ENCODE data around the gene C1orf232. TPM values are rescaled to one million over a fixed set of nuclear protein-coding genes. Genes with fewer than 3 reads are reported as not detected.
A peak's percentile ranks its signal among the peaks of the same experiment; 100 is the strongest.

Gene C1orf232
- not detected for polyA plus RNA-seq

GRCh38 chr1:26168410-26169197 lies at the start of gene C1orf232:
TSS of gene C1orf232 (minus strand) at chr1:26168963. CDS start at chr1:26168499, 464 bp downstream.
- DNase-seq = no peak
- Mint-ChIP-seq H3K27ac (peak within 1 kb of the TSS; percentile 57 to 89 (median 83)), H3K4me1 (peaks cover 6 to 17% of the 10 kb centered on the region in 2 donors), H3K9me3 (no peaks in the 10 kb centered on the region), H3K36me3 (no peaks in the 10 kb centered on the region), H3K4me3 (peak within 1 kb of the TSS; percentile 85 to 91 (median 90)), H3K27me3 (ENCODE audit: low read depth in 3 of 3) (peaks cover 4 to 14% (median 12%) of the 10 kb centered on the region in 3 donors)

- H3K4me3 Mint-ChIP-seq = no peak overlapping the region
- H3K4me1 Mint-ChIP-seq = no peaks in the 10 kb centered on the region
- H3K27me3 Mint-ChIP-seq (ENCODE audit: low read depth in 3 of 3) = peaks cover 0 to 3% (median 0%) of the 10 kb centered on the region in 3 donors
- no peaks in the 10 kb centered on the region for H3K9me3 Mint-ChIP-seq
- H3K36me3 Mint-ChIP-seq = no peaks in the 10 kb centered on the region
- no peak for DNase-seq
- H3K27ac Mint-ChIP-seq = no peak overlapping the region
Observed at GRCh38 chr1:26215246-26215645, 46.5 kb upstream of the C1orf232 start.

GRCh38 chr1:26213335-26213905 lies 44.7 kb upstream of the C1orf232 start:
- peaks cover 0 to 3% (median 2%) of the 10 kb centered on the region in 3 donors for H3K27me3 Mint-ChIP-seq (ENCODE audit: low read depth in 3 of 3)
- no peak overlapping the region for H3K27ac Mint-ChIP-seq
- DNase-seq = no peak
- H3K4me3 Mint-ChIP-seq = no peak overlapping the region
- no peaks in the 10 kb centered on the region for H3K9me3 Mint-ChIP-seq
- no peaks in the 10 kb centered on the region for H3K36me3 Mint-ChIP-seq
- no peaks in the 10 kb centered on the region for H3K4me1 Mint-ChIP-seq

GRCh38 chr1:26212726-26213125 lies 44.0 kb upstream of the C1orf232 start:
- DNase-seq = no peak
- H3K27ac Mint-ChIP-seq = no peak overlapping the region

GRCh38 chr1:26210147-26210870 lies 41.5 kb upstream of the C1orf232 start:
- H3K4me3 Mint-ChIP-seq = no peak overlapping the region
- peaks cover 0 to 3% (median 2%) of the 10 kb centered on the region in 3 donors for H3K27me3 Mint-ChIP-seq (ENCODE audit: low read depth in 3 of 3)
- H3K27ac Mint-ChIP-seq = no peak overlapping the region
- H3K4me1 Mint-ChIP-seq = no peaks in the 10 kb centered on the region
- H3K9me3 Mint-ChIP-seq = no peaks in the 10 kb centered on the region
- H3K36me3 Mint-ChIP-seq = no peaks in the 10 kb centered on the region
- no peak for DNase-seq

More at GRCh38 chr1:26212726-26213125, 44.0 kb upstream of the C1orf232 start:
- no peaks in the 10 kb centered on the region for H3K4me1 Mint-ChIP-seq
- H3K27me3 Mint-ChIP-seq (ENCODE audit: low read depth in 3 of 3) = peaks cover 0 to 3% (median 2%) of the 10 kb centered on the region in 3 donors
- no peaks in the 10 kb centered on the region for H3K9me3 Mint-ChIP-seq
- no peak overlapping the region for H3K4me3 Mint-ChIP-seq
- H3K36me3 Mint-ChIP-seq = no peaks in the 10 kb centered on the region

- H3K9me3 Mint-ChIP-seq = no peaks in the 10 kb centered on the region
- H3K4me3 Mint-ChIP-seq = no peak overlapping the region
- no peaks in the 10 kb centered on the region for H3K36me3 Mint-ChIP-seq
- no peak overlapping the region for H3K27ac Mint-ChIP-seq
- H3K4me1 Mint-ChIP-seq = peaks cover 4 to 8% of the 10 kb centered on the region in 2 donors
- DNase-seq = no peak
- H3K27me3 Mint-ChIP-seq (ENCODE audit: low read depth in 3 of 3) = peaks cover 2 to 7% (median 3%) of the 10 kb centered on the region in 3 donors
Observed at GRCh38 chr1:26203642-26204318, 35.0 kb upstream of the C1orf232 start.

- Mint-ChIP-seq H3K36me3 (no peaks in the 10 kb centered on the region), H3K9me3 (no peaks in the 10 kb centered on the region), H3K27ac (no peak overlapping the region), H3K27me3 (ENCODE audit: low read depth in 3 of 3) (peaks cover 2 to 7% (median 3%) of the 10 kb centered on the region in 3 donors), H3K4me3 (peak overlapping the region in 1 of 5 donors; percentile 11), H3K4me1 (peaks cover 4 to 8% of the 10 kb centered on the region in 2 donors)
- no peak for DNase-seq
Observed at GRCh38 chr1:26200413-26200812, 31.6 kb upstream of the C1orf232 start.

- Mint-ChIP-seq H3K36me3 (no peaks in the 10 kb centered on the region), H3K27me3 (ENCODE audit: low read depth in 3 of 3) (peaks cover 0 to 5% (median 0%) of the 10 kb centered on the region in 3 donors), H3K4me3 (no peak overlapping the region), H3K27ac (no peak overlapping the region), H3K4me1 (peaks cover 4 to 8% of the 10 kb centered on the region in 2 donors), H3K9me3 (no peaks in the 10 kb centered on the region)
- no peak for DNase-seq
Observed at GRCh38 chr1:26197813-26198212, 29.1 kb upstream of the C1orf232 start.

GRCh38 chr1:26197301-26197700 lies 28.5 kb upstream of the C1orf232 start:
- Mint-ChIP-seq H3K36me3 (no peaks in the 10 kb centered on the region), H3K27me3 (ENCODE audit: low read depth in 3 of 3) (peaks cover 0 to 5% (median 0%) of the 10 kb centered on the region in 3 donors), H3K4me3 (no peak overlapping the region), H3K9me3 (no peaks in the 10 kb centered on the region), H3K4me1 (peaks cover 4 to 7% of the 10 kb centered on the region in 2 donors), H3K27ac (no peak overlapping the region)
- no peak for DNase-seq

- H3K4me3 Mint-ChIP-seq = no peak overlapping the region
- H3K4me1 Mint-ChIP-seq = no peaks in the 10 kb centered on the region
- no peaks in the 10 kb centered on the region for H3K36me3 Mint-ChIP-seq
- DNase-seq = no peak
- H3K27ac Mint-ChIP-seq = no peak overlapping the region
- H3K9me3 Mint-ChIP-seq = no peaks in the 10 kb centered on the region
- peaks cover 0 to 5% (median 4%) of the 10 kb centered on the region in 3 donors for H3K27me3 Mint-ChIP-seq (ENCODE audit: low read depth in 3 of 3)
Observed at GRCh38 chr1:26195805-26196204, 27.0 kb upstream of the C1orf232 start.

GRCh38 chr1:26191739-26192138 lies 23.0 kb upstream of the C1orf232 start:
- peaks cover 0 to 3% (median 0%) of the 10 kb centered on the region in 3 donors for H3K36me3 Mint-ChIP-seq
- no peaks in the 10 kb centered on the region for H3K4me1 Mint-ChIP-seq
- DNase-seq = no peak
- peaks cover 0 to 6% (median 2%) of the 10 kb centered on the region in 3 donors for H3K27me3 Mint-ChIP-seq (ENCODE audit: low read depth in 3 of 3)
- no peaks in the 10 kb centered on the region for H3K9me3 Mint-ChIP-seq
- peak overlapping the region in 1 of 6 donors; percentile 25 for H3K27ac Mint-ChIP-seq
- H3K4me3 Mint-ChIP-seq = no peak overlapping the region

- H3K27ac Mint-ChIP-seq = no peak within 1 kb of the TSS
- no peaks in the 10 kb centered on the region for H3K9me3 Mint-ChIP-seq
- H3K4me3 Mint-ChIP-seq = no peak within 1 kb of the TSS
- no peak for DNase-seq
- H3K36me3 Mint-ChIP-seq = peaks cover 0 to 7% (median 0%) of the 10 kb centered on the region in 3 donors
- H3K27me3 Mint-ChIP-seq (ENCODE audit: low read depth in 3 of 3) = peaks cover 0 to 6% (median 2%) of the 10 kb centered on the region in 3 donors
- no peaks in the 10 kb centered on the region for H3K4me1 Mint-ChIP-seq
Observed at GRCh38 chr1:26190373-26190987, 21.7 kb upstream of the C1orf232 start, which contains the start of gene CATSPER4. TSS of gene CATSPER4 (plus strand) at chr1:26190602. CDS start at chr1:26190628, 26 bp downstream.

GRCh38 chr1:26189751-26190275 lies 21.1 kb upstream of the C1orf232 start:
- Mint-ChIP-seq H3K9me3 (no peaks in the 10 kb centered on the region), H3K27me3 (ENCODE audit: low read depth in 3 of 3) (peaks cover 0 to 6% (median 2%) of the 10 kb centered on the region in 3 donors), H3K36me3 (peaks cover 0 to 7% (median 0%) of the 10 kb centered on the region in 3 donors), H3K4me1 (no peaks in the 10 kb centered on the region), H3K27ac (no peak overlapping the region), H3K4me3 (no peak overlapping the region)
- DNase-seq = no peak

Measured in immature natural killer cell (primary cell).